ENCODE data around the gene VKORC1. TPM values are rescaled to one million over a fixed set of nuclear protein-coding genes. Genes with fewer than 3 reads are reported as not detected.
A peak's percentile ranks its signal among the peaks of the same experiment; 100 is the strongest.

Gene VKORC1
- total RNA-seq, 1 donor from 2014 or later = 32.6 TPM

GRCh38 chr16:31061126-31061812 is 33.3 kb downstream of the VKORC1 start:
- H3K36me3 ChIP-seq (ENCODE audit: control insufficient read depth, insufficient read depth, low read length) = peaks cover 14% of the 10 kb centered on the region
- H3K27me3 ChIP-seq (ENCODE audit: control insufficient read depth, insufficient read depth, low read length) = no peaks in the 10 kb centered on the region
- DNase-seq (ENCODE audit: low read depth) (no peak), FAIRE-seq (no peak)
- H3K4me3 ChIP-seq (ENCODE audit: low read depth, low read length) = no peak overlapping the region
- no peak for TF ChIP-seq CTCF (IDR thresholded peaks at IDR 0.05; ENCODE audit: insufficient read depth, low read length, severe bottlenecking)

GRCh38 chr16:31055613-31056012 is 39.0 kb downstream of the VKORC1 start:
- no peaks in the 10 kb centered on the region for H3K36me3 ChIP-seq (ENCODE audit: control insufficient read depth, insufficient read depth, low read length)
- FAIRE-seq = no peak
- H3K27me3 ChIP-seq (ENCODE audit: control insufficient read depth, insufficient read depth, low read length) = no peaks in the 10 kb centered on the region
- DNase-seq (ENCODE audit: low read depth) = no peak
- no peak overlapping the region for H3K4me3 ChIP-seq (ENCODE audit: low read depth, low read length)
- no peak for TF ChIP-seq CTCF (IDR thresholded peaks at IDR 0.05; ENCODE audit: insufficient read depth, low read length, severe bottlenecking)

GRCh38 chr16:31052114-31052513 is 42.5 kb downstream of the VKORC1 start:
- FAIRE-seq = peak; percentile 95
- Histone ChIP-seq H3K27me3 (ENCODE audit: control insufficient read depth, insufficient read depth, low read length) (no peaks in the 10 kb centered on the region), H3K4me3 (ENCODE audit: low read depth, low read length) (no peak overlapping the region), H3K36me3 (ENCODE audit: control insufficient read depth, insufficient read depth, low read length) (no peaks in the 10 kb centered on the region)
- no peak for TF ChIP-seq CTCF (IDR thresholded peaks at IDR 0.05; ENCODE audit: insufficient read depth, low read length, severe bottlenecking)
- peak; percentile 98 for DNase-seq (ENCODE audit: low read depth)

GRCh38 chr16:31050280-31051030 is 44.1 kb downstream of the VKORC1 start:
- Histone ChIP-seq H3K4me3 (ENCODE audit: low read depth, low read length) (no peak overlapping the region), H3K27me3 (ENCODE audit: control insufficient read depth, insufficient read depth, low read length) (no peaks in the 10 kb centered on the region), H3K36me3 (ENCODE audit: control insufficient read depth, insufficient read depth, low read length) (no peaks in the 10 kb centered on the region)
- TF ChIP-seq CTCF (IDR thresholded peaks at IDR 0.05; ENCODE audit: insufficient read depth, low read length, severe bottlenecking) = no peak
- DNase-seq (ENCODE audit: low read depth) = no peak
- FAIRE-seq = no peak

GRCh38 chr16:31043898-31044481 is 50.6 kb downstream of the VKORC1 start:
- DNase-seq (ENCODE audit: low read depth) (no peak), FAIRE-seq (no peak)
- H3K36me3 ChIP-seq (ENCODE audit: control insufficient read depth, insufficient read depth, low read length) = peaks cover 15% of the 10 kb centered on the region
- TF ChIP-seq CTCF (IDR thresholded peaks at IDR 0.05; ENCODE audit: insufficient read depth, low read length, severe bottlenecking) = no peak
- no peak overlapping the region for H3K4me3 ChIP-seq (ENCODE audit: low read depth, low read length)
- H3K27me3 ChIP-seq (ENCODE audit: control insufficient read depth, insufficient read depth, low read length) = no peaks in the 10 kb centered on the region
